Right lobe of liver (tissue), 4 donors: ENCODE results near the gene GCLC.

ENCODE experiments used
- POLR2A ChIP-seq: fragments of 450-650 bp; IDR thresholded peaks from one replicate; pipeline ENCODE4 v1.6.1; 2017; ENCODE audit warnings: antibody characterized with exemption, mild to moderate bottlenecking
- TF ChIP-seq, protein P1 (sequence below), 4 donors: fragments of 200-600 bp in 3 of 4; fragments of 450-650 bp in 1 of 4; IDR thresholded peaks; one replicate each; pipeline versions ENCODE4 v1.5.1 to v1.8.0; 2016 to 2022; ENCODE audit warnings: antibody characterized with exemption in 4 of 4, mild to moderate bottlenecking in 2 of 4
- donor health status: DM: no; HTN: no; CAD: no.
- donor health status: DM: no; HTN: no; CAD: no.
- donor health status: DM: no; HTN: yes; CAD: no.

GRCh38 chr6:53523511-53524454, 21.1 kb downstream of the GCLC start:
- TF ChIP-seq, protein P1, sequence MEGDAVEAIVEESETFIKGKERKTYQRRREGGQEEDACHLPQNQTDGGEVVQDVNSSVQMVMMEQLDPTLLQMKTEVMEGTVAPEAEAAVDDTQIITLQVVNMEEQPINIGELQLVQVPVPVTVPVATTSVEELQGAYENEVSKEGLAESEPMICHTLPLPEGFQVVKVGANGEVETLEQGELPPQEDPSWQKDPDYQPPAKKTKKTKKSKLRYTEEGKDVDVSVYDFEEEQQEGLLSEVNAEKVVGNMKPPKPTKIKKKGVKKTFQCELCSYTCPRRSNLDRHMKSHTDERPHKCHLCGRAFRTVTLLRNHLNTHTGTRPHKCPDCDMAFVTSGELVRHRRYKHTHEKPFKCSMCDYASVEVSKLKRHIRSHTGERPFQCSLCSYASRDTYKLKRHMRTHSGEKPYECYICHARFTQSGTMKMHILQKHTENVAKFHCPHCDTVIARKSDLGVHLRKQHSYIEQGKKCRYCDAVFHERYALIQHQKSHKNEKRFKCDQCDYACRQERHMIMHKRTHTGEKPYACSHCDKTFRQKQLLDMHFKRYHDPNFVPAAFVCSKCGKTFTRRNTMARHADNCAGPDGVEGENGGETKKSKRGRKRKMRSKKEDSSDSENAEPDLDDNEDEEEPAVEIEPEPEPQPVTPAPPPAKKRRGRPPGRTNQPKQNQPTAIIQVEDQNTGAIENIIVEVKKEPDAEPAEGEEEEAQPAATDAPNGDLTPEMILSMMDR (IDR thresholded peaks at IDR 0.05): no peak
- TF ChIP-seq POLR2A: no peak
